Hypothalamus (tissue), 51 donors: ENCODE results near the gene LRIG2.
"Not testable (repeated sequence)": the region's sequence is repeated elsewhere in the genome, so short reads cannot be mapped to it uniquely, and the experiment has no call there.

Experiments used
- DNase-seq, 51 donors: peaks; one replicate each; lab custom pipeline; 2025; lab: John Stamatoyannopoulos, UW

LRIG2 gene

GRCh38 chr1:113055570-113055969 lies 17.4 kb upstream of the LRIG2 start:
- DNase-seq, result no peak

- no peak for DNase-seq
Observed at GRCh38 chr1:113057006-113057405, 16.0 kb upstream of the LRIG2 start.

GRCh38 chr1:113058941-113059706 lies 13.9 kb upstream of the LRIG2 start:
- DNase-seq, result no peak

GRCh38 chr1:113063456-113063855 lies 9.5 kb upstream of the LRIG2 start:
- DNase-seq, result not testable (repeated sequence)

- DNase-seq, result no peak
Observed at GRCh38 chr1:113072141-113072756, 749 bp upstream of the LRIG2 start.

GRCh38 chr1:113073479-113073950 lies 517 bp downstream of the LRIG2 start:
- DNase-seq, result peak in 20 of 51 donors; percentile 29 to 81 (median 65)

GRCh38 chr1:113074237-113074636 lies 1.2 kb downstream of the LRIG2 start:
- no peak for DNase-seq

GRCh38 chr1:113077978-113078377 lies 5.0 kb downstream of the LRIG2 start:
- not testable (repeated sequence) for DNase-seq

GRCh38 chr1:113086541-113086940 lies 13.5 kb downstream of the LRIG2 start:
- DNase-seq, result no peak

- peak in 1 of 51 donors; percentile 6 for DNase-seq
Observed at GRCh38 chr1:113088972-113089371, 16.0 kb downstream of the LRIG2 start.

GRCh38 chr1:113090051-113090450 lies 17.1 kb downstream of the LRIG2 start:
- DNase-seq, result no peak

- no peak for DNase-seq
Observed at GRCh38 chr1:113091988-113092594, 19.1 kb downstream of the LRIG2 start.

- no peak for DNase-seq
Observed at GRCh38 chr1:113094506-113094905, 21.5 kb downstream of the LRIG2 start.

- peak in 8 of 51 donors; percentile 2 to 40 (median 6) for DNase-seq
Observed at GRCh38 chr1:113095790-113096455, 22.9 kb downstream of the LRIG2 start.

- peak in 1 of 51 donors; percentile 26 for DNase-seq
Observed at GRCh38 chr1:113096493-113096892, 23.5 kb downstream of the LRIG2 start.

- DNase-seq, result no peak
Observed at GRCh38 chr1:113101588-113101987, 28.6 kb downstream of the LRIG2 start.

- no peak for DNase-seq
Observed at GRCh38 chr1:113103048-113103447, 30.1 kb downstream of the LRIG2 start.

GRCh38 chr1:113103977-113104376 lies 31.0 kb downstream of the LRIG2 start:
- DNase-seq, result no peak

- no peak for DNase-seq
Observed at GRCh38 chr1:113106910-113107309, 33.9 kb downstream of the LRIG2 start.

GRCh38 chr1:113109908-113110554 lies 37.0 kb downstream of the LRIG2 start:
- DNase-seq, result peak in 14 of 51 donors; percentile 2 to 40 (median 18)

- no peak for DNase-seq
Observed at GRCh38 chr1:113118266-113118665, 45.3 kb downstream of the LRIG2 start.
